ENCODE results near the gene TRMT11. TPM values are rescaled to one million over a fixed set of nuclear protein-coding genes. Genes with fewer than 3 reads are reported as not detected.

TRMT11 gene
- total and polyA plus RNA-seq, 2 of the 13 experiments (the other 11 are each of a cell fraction or from before 2014, with no cell fraction given) = 42.2 to 81.9 TPM

GRCh38 chr6:125956506-125957390, 29.6 kb upstream of the TRMT11 start, which contains the start of gene HINT3 (continued):
- TF ChIP-seq MEIS2 (CRISPR knock-in tag; IDR thresholded peaks at IDR 0.05) (peak; percentile 88; the same call in 1 of the 2 replicates), STAG1 (CRISPR knock-in tag; IDR thresholded peaks at IDR 0.05) (peak; percentile 83), RFXAP (CRISPR knock-in tag; IDR thresholded peaks at IDR 0.05; ENCODE audit: borderline replicate concordance) (peak; percentile 92), NKX3-1 (CRISPR knock-in tag; IDR thresholded peaks at IDR 0.05) (no peak; the same call in none of the 2 replicates), EHMT2 (IDR thresholded peaks at IDR 0.05; ENCODE audit: borderline replicate concordance, low read depth, low read length) (peak; percentile 52; the same call in 1 of the 2 replicates), E2F1 (CRISPR knock-in tag; IDR thresholded peaks at IDR 0.05) (peak; percentile 92), ETV5 (CRISPR knock-in tag; IDR thresholded peaks at IDR 0.05; ENCODE audit: borderline replicate concordance) (peak; percentile 67; the same call in 1 of the 2 replicates), IRX3 (CRISPR knock-in tag; IDR thresholded peaks at IDR 0.05; ENCODE audit: borderline replicate concordance, low read depth) (peak; percentile 96), MIXL1 (CRISPR knock-in tag; IDR thresholded peaks at IDR 0.05) (peak; percentile 91), NFKB2 (CRISPR knock-in tag; IDR thresholded peaks at IDR 0.05; ENCODE audit: borderline replicate concordance) (peak; percentile 89; the same call in 1 of the 2 replicates), ZBTB26 (CRISPR knock-in tag; IDR thresholded peaks at IDR 0.05; ENCODE audit: borderline replicate concordance) (peak; percentile 91; the same call in 1 of the 2 replicates), JUN (CRISPR knock-in tag; IDR thresholded peaks at IDR 0.05) (peak; percentile 86), ZNF746 (CRISPR knock-in tag; IDR thresholded peaks at IDR 0.05) (peak; percentile 82; the same call in 1 of the 2 replicates), ZNF850 (CRISPR knock-in tag; conservative IDR thresholded peaks at IDR 0.05) (0 out of 2 replicates have a peak, but pooled peaks have one; percentile 71), RARA (CRISPR knock-in tag; IDR thresholded peaks at IDR 0.05) (peak; percentile 72), ZSCAN30 (CRISPR knock-in tag; IDR thresholded peaks at IDR 0.05) (0 out of 2 replicates have a peak, but pooled peaks have one; percentile 21), ZMYM4 (CRISPR knock-in tag; IDR thresholded peaks at IDR 0.05) (peak; percentile 100), NFE2L1 (CRISPR knock-in tag; IDR thresholded peaks at IDR 0.05; ENCODE audit: borderline replicate concordance) (peak; percentile 49; the same call in 1 of the 2 replicates)
- TF ChIP-seq, protein P1, sequence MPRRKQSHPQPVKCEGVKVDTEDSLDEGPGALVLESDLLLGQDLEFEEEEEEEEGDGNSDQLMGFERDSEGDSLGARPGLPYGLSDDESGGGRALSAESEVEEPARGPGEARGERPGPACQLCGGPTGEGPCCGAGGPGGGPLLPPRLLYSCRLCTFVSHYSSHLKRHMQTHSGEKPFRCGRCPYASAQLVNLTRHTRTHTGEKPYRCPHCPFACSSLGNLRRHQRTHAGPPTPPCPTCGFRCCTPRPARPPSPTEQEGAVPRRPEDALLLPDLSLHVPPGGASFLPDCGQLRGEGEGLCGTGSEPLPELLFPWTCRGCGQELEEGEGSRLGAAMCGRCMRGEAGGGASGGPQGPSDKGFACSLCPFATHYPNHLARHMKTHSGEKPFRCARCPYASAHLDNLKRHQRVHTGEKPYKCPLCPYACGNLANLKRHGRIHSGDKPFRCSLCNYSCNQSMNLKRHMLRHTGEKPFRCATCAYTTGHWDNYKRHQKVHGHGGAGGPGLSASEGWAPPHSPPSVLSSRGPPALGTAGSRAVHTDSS (CRISPR knock-in tag; conservative IDR thresholded peaks at IDR 0.05) = peak; percentile 17; the same call in 1 of the 2 replicates
- TF ChIP-seq, protein P2, sequence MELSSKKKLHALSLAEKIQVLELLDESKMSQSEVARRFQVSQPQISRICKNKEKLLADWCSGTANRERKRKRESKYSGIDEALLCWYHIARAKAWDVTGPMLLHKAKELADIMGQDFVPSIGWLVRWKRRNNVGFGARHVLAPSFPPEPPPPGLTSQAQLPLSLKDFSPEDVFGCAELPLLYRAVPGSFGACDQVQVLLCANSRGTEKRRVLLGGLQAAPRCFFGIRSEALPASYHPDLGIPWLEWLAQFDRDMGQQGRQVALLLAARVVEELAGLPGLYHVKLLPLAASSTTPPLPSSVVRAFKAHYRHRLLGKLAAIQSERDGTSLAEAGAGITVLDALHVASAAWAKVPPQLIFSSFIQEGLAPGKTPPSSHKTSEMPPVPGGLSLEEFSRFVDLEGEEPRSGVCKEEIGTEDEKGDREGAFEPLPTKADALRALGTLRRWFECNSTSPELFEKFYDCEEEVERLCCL (CRISPR knock-in tag; IDR thresholded peaks at IDR 0.05; ENCODE audit: borderline replicate concordance) = peak; percentile 88; the same call in 1 of the 2 replicates
- TF ChIP-seq, protein P3, sequence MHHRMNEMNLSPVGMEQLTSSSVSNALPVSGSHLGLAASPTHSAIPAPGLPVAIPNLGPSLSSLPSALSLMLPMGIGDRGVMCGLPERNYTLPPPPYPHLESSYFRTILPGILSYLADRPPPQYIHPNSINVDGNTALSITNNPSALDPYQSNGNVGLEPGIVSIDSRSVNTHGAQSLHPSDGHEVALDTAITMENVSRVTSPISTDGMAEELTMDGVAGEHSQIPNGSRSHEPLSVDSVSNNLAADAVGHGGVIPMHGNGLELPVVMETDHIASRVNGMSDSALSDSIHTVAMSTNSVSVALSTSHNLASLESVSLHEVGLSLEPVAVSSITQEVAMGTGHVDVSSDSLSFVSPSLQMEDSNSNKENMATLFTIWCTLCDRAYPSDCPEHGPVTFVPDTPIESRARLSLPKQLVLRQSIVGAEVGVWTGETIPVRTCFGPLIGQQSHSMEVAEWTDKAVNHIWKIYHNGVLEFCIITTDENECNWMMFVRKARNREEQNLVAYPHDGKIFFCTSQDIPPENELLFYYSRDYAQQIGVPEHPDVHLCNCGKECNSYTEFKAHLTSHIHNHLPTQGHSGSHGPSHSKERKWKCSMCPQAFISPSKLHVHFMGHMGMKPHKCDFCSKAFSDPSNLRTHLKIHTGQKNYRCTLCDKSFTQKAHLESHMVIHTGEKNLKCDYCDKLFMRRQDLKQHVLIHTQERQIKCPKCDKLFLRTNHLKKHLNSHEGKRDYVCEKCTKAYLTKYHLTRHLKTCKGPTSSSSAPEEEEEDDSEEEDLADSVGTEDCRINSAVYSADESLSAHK (CRISPR knock-in tag; IDR thresholded peaks at IDR 0.05; ENCODE audit: borderline replicate concordance) = no peak

All from HepG2 (cell line).